Adrenal gland (tissue), 12 donors: Measurements from ENCODE around the gene CTDSPL. TPM values are rescaled to one million over a fixed set of nuclear protein-coding genes. Genes with fewer than 3 reads are reported as not detected.

Experiments used
- DNase-seq, 7 donors: peaks; one replicate each; pipeline ENCODE4 v3.0.0-alpha.2; 2019 to 2020
- H3K27ac ChIP-seq, 5 donors: fragments of 200-600 bp; sonication (generic) in 4 of 5; 1 replicate in 3 of 5; 2 replicates in 2 of 5; pipeline versions ENCODE4 v1.5.1 to v1.8.0; 2016 to 2020; ENCODE audit warnings: mild to moderate bottlenecking in 1 of 5
- H3K27me3 ChIP-seq: fragments of 200-600 bp; 2 replicates; pipeline ENCODE4 v1.8.0; 2021
- H3K36me3 ChIP-seq, 2 donors: fragments of 200-600 bp; replicated peaks in 1 of 2; 1 replicate in 1 of 2; 2 replicates in 1 of 2; pipeline versions ENCODE4 v1.5.1 to v1.8.0; 2018 to 2022
- H3K4me1 ChIP-seq, 2 donors: fragments of 200-600 bp; replicated peaks in 1 of 2; 1 replicate in 1 of 2; 2 replicates in 1 of 2; pipeline versions ENCODE4 v1.5.1 to v1.8.0; 2018 to 2021
- H3K4me3 ChIP-seq, 4 donors: fragments of 200-600 bp; sonication (generic) in 3 of 4; one replicate each; pipeline ENCODE4 v1.5.1; 2016 to 2018
- H3K9me3 ChIP-seq, 3 donors: fragments of 200-600 bp; sonication (generic) in 1 of 3; replicated peaks in 1 of 3; 1 replicate in 2 of 3; 2 replicates in 1 of 3; pipeline versions ENCODE4 v1.5.1 to v1.8.0; 2016 to 2021
- POLR2A ChIP-seq, 2 donors: fragments of 450-650 bp; IDR thresholded peaks; one replicate each; pipeline ENCODE4 v1.6.1; 2017; ENCODE audit warnings: antibody characterized with exemption in 2 of 2, mild to moderate bottlenecking in 2 of 2, moderate library complexity in 1 of 2
- WGBS, 4 donors: extraction: QIAGEN DNeasy Blood & Tissue Kit in 2 of 4; methylation state at CpG; one replicate each; pipeline versions ENCODE4 v1.1.5 to v1.1.7; 2013 to 2017; 5-methylcytosine and 5-hydroxymethylcytosine counted together
- intact Hi-C, 2 donors: fragments of 100-400 bp; cut with DNase I; formaldehyde crosslinking; loops; one replicate each; pipeline versions ENCODE4 v1.14.1 to v1.15.0; 2022 to 2023
- polyA plus RNA-seq, 3 donors: library from polyadenylated mRNA; stranded (reverse); fragments of 200-250 nt in 2 of 3; fragments of 350-450 nt in 1 of 3; fragmentation: Illumina TruSeq in 1 of 3; extraction: RNeasy Lipid Tissue Mini Kit (QIAGEN cat#74804) in 1 of 3; gene quantifications; one replicate each; pipeline ENCODE4 v1.2.3, GENCODE V29; 2013 to 2014
- total RNA-seq, 9 donors: library from RNA; depleted of rRNA in 4 of 9; stranded (reverse); fragments of >200 nt in 4 of 9; fragments of 120-200 nt in 1 of 9; fragmentation: NEBNext Ultra II Directional in 1 of 9; extraction: Animal tissue kit (Norgen Biotek cat#: 25700) in 1 of 9; gene quantifications; one replicate each; pipeline versions ENCODE4 v1.1.0 to v1.2.4, GENCODE V29; 2013 to 2023
- TF ChIP-seq, protein P1 (sequence below), 6 experiments: fragments of 450-650 bp in 4 of 6; fragments of 200-600 bp in 2 of 6; sonication (generic) in 1 of 6; IDR thresholded peaks; 1 replicate in 5 of 6; 2 replicates in 1 of 6; pipeline versions ENCODE4 v1.5.1 to v1.8.0; 2016 to 2021; ENCODE audit warnings: antibody characterized with exemption in 6 of 6, mild to moderate bottlenecking in 2 of 6, moderate library complexity in 1 of 6
- donor health status: healthy with polysubstance abuse.
- donor health status: Bipolar disorder and iron deficiency.
- donor health status: DM: yes; HTN: yes; CAD: no.
- donor health status: DM: no; HTN: no; CAD: no.
- donor health status: DM: no; HTN: no; CAD: no.
- donor health status: DM: yes; HTN: yes; CAD: no.

CTDSPL gene
- total and polyA plus RNA-seq, 12 donors, result 6.4 to 27.7 (median 16.0) TPM

GRCh38 chr3:37945807-37946530 is 84.3 kb downstream of the CTDSPL start:
- intact Hi-C loops, result no loop called here
- Histone ChIP-seq H3K9me3 (no peaks in the 10 kb centered on the region), H3K27ac (peak overlapping the region in 2 of 5 donors; percentile 55 to 63), H3K27me3 (no peaks in the 10 kb centered on the region), H3K4me3 (no peak overlapping the region), H3K4me1 (peaks cover 14 to 33% of the 10 kb centered on the region in 2 donors), H3K36me3 (no peaks in the 10 kb centered on the region)
- 32 to 35% (median 34%) methylated on average over 7 to 8 of the region's 8 CpGs for WGBS, 4 donors
- TF ChIP-seq POLR2A (IDR thresholded peaks at IDR 0.05), result no peak
- TF ChIP-seq, protein P1, sequence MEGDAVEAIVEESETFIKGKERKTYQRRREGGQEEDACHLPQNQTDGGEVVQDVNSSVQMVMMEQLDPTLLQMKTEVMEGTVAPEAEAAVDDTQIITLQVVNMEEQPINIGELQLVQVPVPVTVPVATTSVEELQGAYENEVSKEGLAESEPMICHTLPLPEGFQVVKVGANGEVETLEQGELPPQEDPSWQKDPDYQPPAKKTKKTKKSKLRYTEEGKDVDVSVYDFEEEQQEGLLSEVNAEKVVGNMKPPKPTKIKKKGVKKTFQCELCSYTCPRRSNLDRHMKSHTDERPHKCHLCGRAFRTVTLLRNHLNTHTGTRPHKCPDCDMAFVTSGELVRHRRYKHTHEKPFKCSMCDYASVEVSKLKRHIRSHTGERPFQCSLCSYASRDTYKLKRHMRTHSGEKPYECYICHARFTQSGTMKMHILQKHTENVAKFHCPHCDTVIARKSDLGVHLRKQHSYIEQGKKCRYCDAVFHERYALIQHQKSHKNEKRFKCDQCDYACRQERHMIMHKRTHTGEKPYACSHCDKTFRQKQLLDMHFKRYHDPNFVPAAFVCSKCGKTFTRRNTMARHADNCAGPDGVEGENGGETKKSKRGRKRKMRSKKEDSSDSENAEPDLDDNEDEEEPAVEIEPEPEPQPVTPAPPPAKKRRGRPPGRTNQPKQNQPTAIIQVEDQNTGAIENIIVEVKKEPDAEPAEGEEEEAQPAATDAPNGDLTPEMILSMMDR (IDR thresholded peaks at IDR 0.05), result no peak
- peak in 1 of 7 donors; percentile 35 for DNase-seq

DNA sequence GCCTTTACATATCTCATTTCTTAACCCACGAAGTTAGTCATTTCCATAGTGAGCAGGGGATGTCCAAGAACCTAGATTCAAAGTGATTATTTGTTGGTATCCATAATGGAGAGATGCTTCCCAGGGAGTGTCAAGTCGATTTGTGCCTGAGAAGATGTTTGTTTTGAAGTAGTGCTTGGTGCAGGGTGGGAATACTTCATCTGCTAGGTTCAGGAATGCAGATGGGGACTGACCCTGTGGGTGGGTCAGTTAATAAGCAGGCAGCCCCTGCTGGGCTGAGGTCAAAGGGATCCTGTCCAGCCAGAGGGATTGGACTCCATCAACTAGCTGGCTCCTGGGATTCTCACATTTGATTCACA is 84.8 kb downstream of the CTDSPL start:
- no peak for DNase-seq
- Histone ChIP-seq H3K27me3 (no peaks in the 10 kb centered on the region), H3K4me1 (peaks cover 14 to 33% of the 10 kb centered on the region in 2 donors), H3K9me3 (no peaks in the 10 kb centered on the region), H3K27ac (peak overlapping the region in 2 of 5 donors; percentile 51 to 55), H3K36me3 (no peaks in the 10 kb centered on the region), H3K4me3 (no peak overlapping the region)
- TF ChIP-seq, protein P1 (IDR thresholded peaks at IDR 0.05), result no peak
- no peak for TF ChIP-seq POLR2A (IDR thresholded peaks at IDR 0.05)
- whole genome bisulfite sequencing, 4 donors, result 57 to 74% (median 61%) methylated on average over 2 of the region's 2 CpGs
- intact Hi-C loops, result no loop called here

DNA sequence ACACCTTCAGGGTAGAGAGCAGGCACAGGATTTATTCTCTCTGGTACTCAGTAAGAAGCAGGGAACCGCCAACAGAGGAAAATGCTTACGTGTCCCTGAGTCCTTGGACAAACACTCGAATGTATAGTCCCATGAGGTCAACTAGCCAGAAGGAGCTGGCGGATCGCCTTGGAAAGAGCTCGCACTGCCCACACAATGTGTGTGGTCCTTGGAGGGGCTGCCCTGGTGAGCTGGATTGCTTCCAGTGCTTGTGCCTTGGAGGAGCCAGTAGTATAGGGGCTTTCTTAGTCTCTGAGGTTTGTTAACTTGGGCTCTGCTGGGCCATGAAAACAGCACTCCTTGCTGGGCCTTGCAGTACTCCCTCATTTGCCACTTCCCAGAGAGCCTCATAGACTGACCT is 88.2 kb downstream of the CTDSPL start:
- Histone ChIP-seq H3K4me1 (peaks cover 14 to 22% of the 10 kb centered on the region in 2 donors), H3K4me3 (no peak overlapping the region), H3K27me3 (no peaks in the 10 kb centered on the region), H3K36me3 (no peaks in the 10 kb centered on the region), H3K27ac (peak overlapping the region in 1 of 5 donors; percentile 47), H3K9me3 (no peaks in the 10 kb centered on the region)
- no peak for DNase-seq
- intact Hi-C loops, result no loop called here
- WGBS, 4 donors, result 71 to 88% (median 79%) methylated on average over 5 to 6 of the region's 6 CpGs
- TF ChIP-seq POLR2A (IDR thresholded peaks at IDR 0.05), result no peak
- TF ChIP-seq, protein P1 (IDR thresholded peaks at IDR 0.05), result no peak

DNA sequence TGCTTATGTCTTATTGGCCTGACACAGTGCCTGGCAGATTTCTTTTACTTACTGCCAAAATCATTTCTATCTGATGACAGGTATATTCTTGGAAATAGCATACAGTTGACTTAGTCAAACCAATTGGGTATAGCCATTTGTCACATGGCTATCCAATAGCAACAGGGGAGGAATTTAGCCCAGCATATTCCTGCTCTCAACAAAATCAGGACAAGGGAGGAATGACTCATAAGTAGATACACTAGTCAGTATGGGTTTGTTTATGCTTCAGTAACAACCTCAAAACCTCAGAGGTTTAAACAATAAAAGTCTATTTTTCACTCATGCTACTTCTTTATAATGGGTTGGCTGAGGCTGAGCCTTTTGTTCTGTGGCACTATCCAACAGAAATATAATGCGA is 90.9 kb downstream of the CTDSPL start:
- intact Hi-C loops, result no loop called here
- Histone ChIP-seq H3K9me3 (no peaks in the 10 kb centered on the region), H3K4me1 (peaks cover 4 to 13% of the 10 kb centered on the region in 2 donors), H3K4me3 (no peak overlapping the region), H3K27ac (no peak overlapping the region), H3K36me3 (no peaks in the 10 kb centered on the region), H3K27me3 (no peaks in the 10 kb centered on the region)
- WGBS, 4 donors, result 95 to 99% (median 97%) methylated on average over 1 of the region's 1 CpG
- TF ChIP-seq, protein P1 (IDR thresholded peaks at IDR 0.05), result no peak
- no peak for TF ChIP-seq POLR2A (IDR thresholded peaks at IDR 0.05)
- DNase-seq, result no peak
